ENCODE results near the gene ASXL1.
"Not testable (repeated sequence)": the region's sequence is repeated elsewhere in the genome, so short reads cannot be mapped to it uniquely, and the experiment has no call there.

ASXL1 gene

DNA sequence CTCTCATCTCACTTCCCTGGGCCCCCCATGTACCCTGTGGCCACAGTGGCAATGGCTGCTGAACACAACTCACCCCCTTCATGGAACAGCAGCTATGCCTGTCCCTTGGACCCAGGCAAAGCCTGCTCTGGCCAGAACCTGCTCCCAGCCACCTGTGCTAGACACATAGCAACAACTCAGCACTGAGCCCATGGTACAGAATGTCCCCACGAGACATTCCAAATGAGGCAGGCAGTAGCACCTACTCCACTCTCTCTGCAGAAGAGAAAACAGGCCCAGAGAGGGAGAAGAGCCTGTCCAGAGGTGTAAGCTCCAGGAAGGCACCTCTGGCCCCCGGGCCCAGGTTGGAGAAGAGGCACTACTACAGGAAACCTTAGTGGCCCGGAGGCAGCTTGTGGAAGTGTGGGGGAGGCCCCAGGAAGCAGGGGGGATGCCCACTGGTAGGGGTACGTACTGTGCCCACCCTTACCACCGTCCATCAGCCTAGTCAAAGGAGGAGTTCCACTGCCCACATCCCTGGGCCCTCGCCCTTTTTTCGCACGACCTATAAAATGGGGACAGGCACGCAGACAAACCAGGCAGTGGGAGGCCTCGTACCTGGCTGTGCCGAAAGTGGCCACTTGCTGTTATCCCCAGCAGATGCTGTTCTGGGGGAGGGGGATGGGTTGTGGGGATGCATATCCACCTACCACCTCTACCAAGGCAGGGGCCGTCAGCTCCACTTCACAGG is 97.2 kb downstream of the ASXL1 start:
- DNase-seq: no peak

DNA sequence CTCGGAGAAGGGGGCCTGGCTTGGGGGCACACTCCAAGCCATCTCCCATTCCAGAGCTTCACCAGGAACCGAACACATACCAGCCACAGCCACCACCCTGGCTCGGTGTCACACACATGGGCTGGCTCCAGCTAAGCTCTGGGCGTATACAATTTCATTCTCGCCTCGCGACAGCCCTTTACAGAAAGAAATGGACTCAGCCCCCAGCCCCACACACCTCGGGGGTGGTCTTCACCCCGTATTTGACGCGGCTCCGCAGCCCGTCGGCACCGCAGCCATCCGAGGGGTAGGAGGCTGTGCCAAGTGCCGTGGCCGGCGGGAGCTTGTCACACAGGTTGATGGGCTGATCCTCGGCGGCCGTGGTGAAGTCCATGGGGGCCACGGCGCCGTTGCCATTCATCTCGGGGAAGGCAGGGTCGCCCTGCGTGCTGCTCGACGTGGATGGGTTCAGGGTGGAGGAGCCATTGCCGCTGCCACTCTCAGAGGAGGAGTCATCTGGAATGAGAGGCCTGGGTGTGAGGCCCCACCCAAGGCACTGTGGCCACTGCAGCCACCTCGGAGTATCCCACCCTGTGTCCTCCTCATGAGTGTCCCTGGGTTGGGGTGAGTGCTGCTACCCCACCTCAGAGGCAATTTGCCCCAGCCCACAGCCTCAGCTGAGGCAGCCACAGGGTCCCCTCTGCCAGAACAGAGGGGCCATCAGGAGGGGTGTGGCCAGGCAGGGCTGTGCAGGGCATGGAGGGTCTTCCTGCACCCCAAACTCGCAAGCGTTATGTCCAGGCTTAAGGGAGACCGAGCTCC is 98.0 kb downstream of the ASXL1 start:
- no peak for DNase-seq

DNA sequence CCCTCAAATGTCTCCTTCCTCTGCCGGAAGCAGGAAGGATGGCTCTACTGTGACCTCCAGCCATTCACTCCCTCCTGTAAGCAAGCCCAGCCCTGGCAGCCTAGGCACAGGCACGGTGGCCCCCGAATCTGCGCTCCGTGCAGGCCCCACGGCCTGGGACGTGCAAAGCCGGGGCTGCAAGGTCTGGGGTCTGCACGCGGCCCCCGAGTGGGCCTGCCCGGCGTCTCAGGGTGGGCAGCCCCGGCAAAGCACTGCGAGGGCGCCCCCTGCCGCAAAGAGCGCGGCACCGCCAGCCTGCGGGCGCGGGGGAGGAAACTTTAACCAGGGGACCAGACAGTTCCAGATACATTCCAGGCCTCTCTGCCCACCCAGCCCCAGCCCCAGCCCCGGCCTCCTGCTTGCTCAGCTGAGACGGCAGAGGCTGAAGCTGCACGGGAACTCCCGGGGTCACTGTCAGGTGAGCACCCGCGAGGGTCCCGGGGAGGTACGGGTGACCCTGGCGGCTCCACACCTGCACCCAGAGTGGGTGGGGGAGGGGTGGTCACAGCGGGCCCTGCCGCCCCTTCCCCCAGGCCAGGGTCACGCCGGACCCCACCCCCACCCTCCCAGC is 98.8 kb downstream of the ASXL1 start:
- DNase-seq: no peak

DNA sequence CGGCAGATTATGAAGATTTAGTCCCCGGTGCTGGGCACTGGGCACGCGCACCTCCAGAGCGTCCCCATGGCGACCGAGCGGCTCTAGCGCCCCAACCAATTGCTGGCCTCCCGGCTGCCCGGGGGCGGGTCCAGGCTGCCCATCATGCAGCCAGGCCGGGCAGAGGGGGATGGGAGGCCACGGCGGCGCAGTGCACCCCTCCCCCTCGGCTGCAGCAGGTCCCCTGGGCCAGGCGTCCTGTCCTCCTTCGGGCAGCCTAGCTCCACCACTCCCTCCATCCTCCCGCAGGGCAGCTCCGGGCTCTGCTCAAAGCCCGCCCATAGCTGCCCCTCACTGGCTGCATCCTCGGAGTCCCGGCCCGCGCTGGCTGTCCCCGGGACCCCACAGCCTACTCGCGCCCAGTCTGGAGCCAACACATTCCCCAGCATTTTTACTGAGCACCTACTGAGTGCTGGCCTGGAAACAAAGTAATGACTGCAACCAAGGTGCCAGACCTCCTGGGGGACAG is 99.4 kb downstream of the ASXL1 start:
- no peak for DNase-seq

DNA sequence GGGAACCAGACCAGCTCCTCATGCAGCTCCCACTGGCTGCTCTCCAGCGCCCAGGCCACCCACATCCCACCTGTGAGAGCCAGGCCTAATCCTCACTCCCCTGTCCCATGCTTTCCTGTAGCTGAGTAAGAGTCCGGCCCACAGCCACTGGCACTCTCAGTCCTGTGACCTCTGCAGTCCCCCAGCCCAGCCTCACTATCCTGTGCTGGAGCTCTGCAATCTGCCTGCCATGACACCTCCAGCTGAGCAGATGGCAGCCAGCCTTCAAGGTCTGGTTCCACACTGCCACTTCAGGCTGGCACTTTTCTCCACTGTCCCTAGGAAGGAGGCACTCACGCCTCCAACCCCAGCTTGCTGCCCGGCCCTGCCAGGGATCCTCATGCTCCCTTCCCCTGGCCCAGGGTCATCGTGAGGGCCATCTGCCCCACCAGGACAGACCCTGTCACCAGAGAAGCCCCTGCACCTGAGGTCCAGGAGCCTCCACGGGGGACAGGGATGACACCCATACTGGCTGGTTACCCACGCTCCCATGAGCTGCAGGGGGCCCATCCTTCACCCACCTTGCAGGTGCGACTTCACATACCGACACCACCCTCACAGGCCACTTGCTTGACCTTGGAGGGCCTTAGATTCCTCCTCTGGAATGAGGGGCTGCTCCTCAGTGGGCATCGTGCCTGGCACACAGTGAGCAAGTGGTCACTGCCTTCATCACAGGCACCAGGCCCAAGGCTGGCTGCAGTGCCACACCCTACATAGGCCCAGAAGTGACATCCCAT is 100.1 kb downstream of the ASXL1 start:
- no peak for DNase-seq

DNA sequence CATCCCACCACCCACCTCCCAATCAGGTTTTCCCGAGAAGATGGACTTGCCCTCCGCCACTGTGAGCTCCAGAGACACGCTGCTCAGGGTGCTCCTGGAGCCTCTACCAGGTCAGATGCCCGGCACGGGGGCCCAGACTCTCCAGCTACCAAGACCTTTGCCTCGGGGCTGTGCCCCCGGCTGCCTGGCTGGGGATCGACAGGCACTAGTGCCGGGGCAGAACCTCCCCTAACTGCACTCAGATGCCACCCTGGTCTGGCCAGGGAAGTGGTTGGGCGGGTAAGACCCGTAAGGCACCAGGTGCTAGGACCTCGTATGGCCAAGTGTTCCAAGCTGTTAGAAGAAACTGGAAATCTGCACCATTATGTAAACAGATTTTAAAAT is 100.7 kb downstream of the ASXL1 start:
- DNase-seq: no peak

GRCh38 chr20:32460231-32460630 is 102.1 kb downstream of the ASXL1 start:
- DNase-seq: no peak

- DNase-seq: no peak
Measured at GRCh38 chr20:32460683-32461320, 102.7 kb downstream of the ASXL1 start.

DNA sequence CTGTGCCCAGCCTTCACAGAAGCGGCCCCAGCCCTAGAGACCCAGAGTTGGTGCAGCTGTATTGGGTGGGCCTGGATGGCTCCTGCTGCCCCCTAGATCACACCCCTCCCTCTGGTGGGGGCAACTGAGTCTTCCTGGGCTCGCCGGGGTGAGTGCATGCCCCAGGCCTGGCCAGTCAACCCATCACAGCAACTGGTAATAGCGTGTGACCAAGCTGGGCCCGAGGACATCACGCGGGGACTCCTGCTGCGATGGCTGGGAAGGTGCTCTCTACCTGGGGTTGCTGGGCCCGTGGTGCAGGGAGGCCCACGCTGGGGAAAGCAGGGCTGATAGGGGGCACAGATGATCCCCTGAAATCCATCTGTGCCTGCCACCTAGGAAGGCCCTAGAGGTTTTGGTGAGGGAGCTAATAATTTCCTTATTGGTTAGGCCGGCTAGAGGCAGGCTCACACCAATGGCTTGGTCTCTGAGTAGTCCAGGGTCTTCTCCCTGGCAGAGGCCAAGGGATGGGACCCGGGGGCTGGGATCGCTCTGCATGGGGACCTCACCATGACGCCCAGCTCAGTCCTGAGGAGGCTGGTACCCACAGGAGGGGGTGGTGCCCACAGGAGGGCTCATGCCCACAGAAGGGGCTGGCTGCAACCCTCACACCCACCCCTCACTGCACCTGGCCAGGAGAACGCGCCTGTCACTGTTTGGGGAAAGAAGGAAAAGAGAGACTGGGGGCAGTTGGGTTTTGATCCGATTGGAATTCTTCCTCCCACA is 103.9 kb downstream of the ASXL1 start:
- DNase-seq: no peak

DNA sequence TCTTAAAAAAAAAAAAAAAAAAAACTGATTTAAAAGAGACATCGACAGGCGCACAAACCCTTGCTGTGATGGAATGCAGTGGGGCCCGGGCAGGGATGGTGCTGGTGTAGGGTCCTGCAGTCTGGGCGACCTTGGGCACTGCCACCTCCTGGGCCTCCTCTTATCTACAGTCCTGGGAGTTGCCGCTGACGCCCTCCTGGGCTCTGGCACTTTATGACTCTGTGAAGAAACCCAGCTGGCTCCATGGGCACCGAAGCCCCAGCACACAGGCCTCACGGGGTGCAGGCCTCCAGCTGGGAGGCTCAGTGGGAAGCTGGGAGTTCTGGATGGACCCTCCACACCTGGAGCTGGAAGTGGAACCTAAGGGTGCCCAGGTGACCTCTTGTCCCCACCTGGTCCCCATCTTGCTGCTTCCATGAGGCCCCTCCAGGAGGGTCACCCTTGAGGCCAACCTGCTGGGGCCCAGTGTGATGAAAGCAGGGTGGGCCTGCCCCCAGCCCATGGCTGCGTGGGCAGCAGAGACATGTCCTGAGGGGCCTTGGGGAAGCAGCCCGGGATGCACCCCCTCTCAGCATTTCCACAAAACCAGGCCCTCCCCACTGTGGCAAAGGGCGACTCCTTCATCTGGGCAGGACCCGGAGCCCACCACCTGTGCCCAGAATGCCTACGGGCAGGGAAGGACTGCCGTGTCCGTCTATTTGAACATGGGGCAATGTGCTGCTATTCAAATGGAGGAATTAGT is 104.9 kb downstream of the ASXL1 start:
- DNase-seq: no peak

GRCh38 chr20:32463642-32464400 is 105.7 kb downstream of the ASXL1 start:
- no peak for DNase-seq

DNA sequence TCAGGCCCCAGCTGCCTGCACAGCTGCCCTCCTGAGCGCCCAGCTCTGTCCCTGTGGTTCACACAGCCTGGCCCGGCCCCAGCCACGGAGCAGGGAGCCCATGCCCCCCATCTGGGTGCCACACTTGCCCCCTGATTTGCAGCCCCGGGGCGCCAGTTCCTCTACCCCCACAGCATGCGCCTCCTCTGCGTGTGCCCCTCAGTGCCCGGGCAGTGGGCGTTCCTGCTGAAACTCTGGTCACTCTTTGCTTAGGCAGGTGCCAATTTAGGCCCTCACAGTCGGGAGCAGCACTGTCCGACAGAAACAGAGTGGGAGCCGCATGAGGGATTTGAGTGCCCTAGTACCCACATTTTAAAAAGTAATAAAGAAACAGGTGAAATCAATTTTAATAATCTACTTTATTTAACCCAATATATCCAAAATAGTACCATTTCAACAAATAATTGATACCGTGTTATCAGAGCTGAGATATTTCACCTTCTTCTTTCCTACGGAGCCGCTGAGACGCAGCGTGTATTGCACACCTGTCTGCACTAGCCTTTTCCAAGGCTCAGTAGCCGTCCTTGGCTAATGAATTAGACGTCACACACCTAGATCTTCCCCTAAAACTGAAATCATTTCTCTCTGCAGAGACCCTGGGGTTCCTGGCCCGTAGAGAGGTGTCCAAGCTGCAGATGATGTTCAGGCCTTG is 106.4 kb downstream of the ASXL1 start:
- DNase-seq: no peak

DNA sequence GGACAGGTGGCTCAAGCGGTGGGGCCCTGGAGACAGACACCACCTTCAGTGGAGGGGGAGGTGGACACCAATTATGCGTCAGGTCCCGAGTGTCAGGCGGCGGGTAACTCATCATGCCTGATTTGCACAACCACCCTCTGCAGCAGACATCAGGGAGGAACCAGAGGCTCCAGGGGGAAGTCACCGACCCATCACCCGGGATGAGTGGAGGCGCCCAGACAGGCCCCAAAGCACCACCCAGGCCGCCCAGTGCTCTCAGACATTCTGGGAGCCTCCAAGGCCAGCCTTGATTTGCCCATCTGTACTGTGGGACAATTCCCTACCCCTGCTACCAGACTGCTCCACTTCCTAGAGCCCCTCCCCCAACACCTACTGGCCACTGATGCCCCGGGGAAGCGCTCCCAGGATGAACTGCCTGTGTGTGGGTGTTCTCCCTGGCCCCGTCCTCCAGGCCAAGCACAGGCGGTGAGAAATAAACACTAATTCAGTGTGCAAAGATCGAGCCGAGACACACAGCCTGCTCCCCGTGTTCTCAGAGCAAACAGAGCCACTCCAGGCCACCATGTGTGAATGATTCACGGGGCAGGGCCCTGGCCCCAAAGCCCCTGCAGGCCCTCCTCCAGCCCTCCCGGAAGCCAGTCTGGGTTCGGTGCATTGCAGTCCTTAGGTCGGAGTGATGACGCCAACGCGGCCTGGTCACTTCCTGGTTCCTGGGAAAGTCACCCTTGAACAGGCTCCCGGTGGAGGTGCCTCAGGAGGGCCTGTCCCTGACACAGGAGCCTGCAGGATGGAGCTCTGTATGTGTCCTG is 107.2 kb downstream of the ASXL1 start:
- no peak for DNase-seq

GRCh38 chr20:32465901-32466675 is 108.0 kb downstream of the ASXL1 start:
- not testable (repeated sequence) for DNase-seq

GRCh38 chr20:32466739-32467505 is 108.8 kb downstream of the ASXL1 start:
- no peak for DNase-seq

- no peak for DNase-seq
Measured at GRCh38 chr20:32467506-32468312, 109.6 kb downstream of the ASXL1 start.
